Suprapubic skin (tissue), 4 donors: Measurements from ENCODE around the gene NBAS.

Source experiments
- CTCF ChIP-seq, 2 donors: fragments of 200-600 bp in 1 of 2; fragments of 450-650 bp in 1 of 2; sonication (generic) in 1 of 2; IDR thresholded peaks; one replicate each; pipeline ENCODE4 v1.5.1; 2016 to 2019; ENCODE audit warnings: antibody characterized with exemption in 2 of 2, mild to moderate bottlenecking in 1 of 2, moderate library complexity in 1 of 2
- POLR2A ChIP-seq, 2 donors: fragments of 450-650 bp; IDR thresholded peaks; one replicate each; pipeline ENCODE4 v1.6.1; 2017; ENCODE audit warnings: antibody characterized with exemption in 2 of 2, mild to moderate bottlenecking in 2 of 2, moderate library complexity in 2 of 2
- POLR2AphosphoS5 ChIP-seq, 3 donors: sonication (generic); formaldehyde crosslinking; IDR thresholded peaks; one replicate each; pipeline ENCODE4 v1.6.1; 2017; ENCODE audit warnings: antibody characterized with exemption in 3 of 3

DNA sequence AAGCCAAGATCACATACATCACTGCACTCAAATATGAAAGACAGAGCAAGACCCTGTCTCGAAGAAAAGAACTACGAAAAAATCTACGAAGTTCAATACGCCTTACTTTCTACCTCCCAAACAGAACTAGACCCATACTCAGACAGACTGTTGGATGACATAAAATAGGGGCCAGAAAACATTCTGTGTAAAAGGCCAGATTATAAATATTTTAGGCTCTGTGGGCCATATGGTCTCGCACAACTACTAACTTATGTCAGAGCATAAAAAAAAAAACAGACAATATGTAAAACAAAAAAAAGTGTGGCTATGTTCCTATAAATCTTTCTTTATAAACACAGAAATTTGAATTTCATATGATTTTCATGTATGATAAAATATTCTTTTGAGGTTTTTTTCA is 40.8 kb downstream of the NBAS start:
- TF ChIP-seq POLR2AphosphoS5 (IDR thresholded peaks at IDR 0.05) (no peak), CTCF (IDR thresholded peaks at IDR 0.05) (no peak), POLR2A (IDR thresholded peaks at IDR 0.05) (no peak)
